Mammary epithelial cell (primary cell): ENCODE measurements around the gene PACRGL.

Experiments
- EZH2 ChIP-seq: IDR thresholded peaks from 2 replicates; pipeline ENCODE4 v1.6.1; 2012; ENCODE audit warnings: low read length, inconsistent platforms, borderline replicate concordance
- TF ChIP-seq, protein P1 (sequence below), 2 donors: IDR thresholded peaks in 1 of 2; conservative IDR thresholded peaks in 1 of 2; 2 replicates each; pipeline ENCODE4 v1.5.1; 2011 to 2012; ENCODE audit warnings: inconsistent platforms in 2 of 2, low read length in 2 of 2, mild to moderate bottlenecking in 2 of 2, control low read depth in 1 of 2, low read depth in 1 of 2; ENCODE audit not compliant: insufficient read depth in 1 of 2; ENCODE audit errors: extremely low read depth in 1 of 2

DNA sequence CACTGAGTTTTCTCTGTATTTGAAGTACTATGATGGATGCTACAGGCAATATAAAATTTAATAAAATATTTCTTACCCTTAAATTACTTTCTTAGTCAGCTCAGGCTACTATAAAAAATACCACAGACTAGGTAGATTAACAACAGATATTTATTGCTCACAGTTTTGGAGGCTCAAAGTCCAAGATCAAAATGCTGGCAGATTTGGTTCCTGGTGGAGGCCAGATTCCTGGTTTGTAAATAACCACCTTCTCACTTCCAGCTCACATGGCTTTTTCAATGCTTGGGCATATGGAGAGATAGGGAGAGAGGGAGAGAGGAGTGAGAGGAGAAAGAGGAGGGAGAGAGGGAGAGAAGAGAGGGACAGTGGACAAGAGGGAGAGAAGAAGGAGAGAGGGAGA is 24.5 kb upstream of the PACRGL start:
- TF ChIP-seq, protein P1, sequence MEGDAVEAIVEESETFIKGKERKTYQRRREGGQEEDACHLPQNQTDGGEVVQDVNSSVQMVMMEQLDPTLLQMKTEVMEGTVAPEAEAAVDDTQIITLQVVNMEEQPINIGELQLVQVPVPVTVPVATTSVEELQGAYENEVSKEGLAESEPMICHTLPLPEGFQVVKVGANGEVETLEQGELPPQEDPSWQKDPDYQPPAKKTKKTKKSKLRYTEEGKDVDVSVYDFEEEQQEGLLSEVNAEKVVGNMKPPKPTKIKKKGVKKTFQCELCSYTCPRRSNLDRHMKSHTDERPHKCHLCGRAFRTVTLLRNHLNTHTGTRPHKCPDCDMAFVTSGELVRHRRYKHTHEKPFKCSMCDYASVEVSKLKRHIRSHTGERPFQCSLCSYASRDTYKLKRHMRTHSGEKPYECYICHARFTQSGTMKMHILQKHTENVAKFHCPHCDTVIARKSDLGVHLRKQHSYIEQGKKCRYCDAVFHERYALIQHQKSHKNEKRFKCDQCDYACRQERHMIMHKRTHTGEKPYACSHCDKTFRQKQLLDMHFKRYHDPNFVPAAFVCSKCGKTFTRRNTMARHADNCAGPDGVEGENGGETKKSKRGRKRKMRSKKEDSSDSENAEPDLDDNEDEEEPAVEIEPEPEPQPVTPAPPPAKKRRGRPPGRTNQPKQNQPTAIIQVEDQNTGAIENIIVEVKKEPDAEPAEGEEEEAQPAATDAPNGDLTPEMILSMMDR (conservative IDR thresholded peaks at IDR 0.05 in 1 of 2, IDR thresholded peaks at IDR 0.05 in 1 of 2; ENCODE audit: extremely low read depth in 1 of 2, insufficient read depth in 1 of 2, low read depth in 1 of 2, low read length in 2 of 2): no peak
- TF ChIP-seq EZH2: no peak
